Fibroblast of skin of right quadriceps (primary cell): ENCODE data around the gene PPP1R9B.

Experiments used
- DNase-seq: peaks from one replicate; pipeline ENCODE4 v3.0.0-alpha.2; 2013

Gene PPP1R9B

DNA sequence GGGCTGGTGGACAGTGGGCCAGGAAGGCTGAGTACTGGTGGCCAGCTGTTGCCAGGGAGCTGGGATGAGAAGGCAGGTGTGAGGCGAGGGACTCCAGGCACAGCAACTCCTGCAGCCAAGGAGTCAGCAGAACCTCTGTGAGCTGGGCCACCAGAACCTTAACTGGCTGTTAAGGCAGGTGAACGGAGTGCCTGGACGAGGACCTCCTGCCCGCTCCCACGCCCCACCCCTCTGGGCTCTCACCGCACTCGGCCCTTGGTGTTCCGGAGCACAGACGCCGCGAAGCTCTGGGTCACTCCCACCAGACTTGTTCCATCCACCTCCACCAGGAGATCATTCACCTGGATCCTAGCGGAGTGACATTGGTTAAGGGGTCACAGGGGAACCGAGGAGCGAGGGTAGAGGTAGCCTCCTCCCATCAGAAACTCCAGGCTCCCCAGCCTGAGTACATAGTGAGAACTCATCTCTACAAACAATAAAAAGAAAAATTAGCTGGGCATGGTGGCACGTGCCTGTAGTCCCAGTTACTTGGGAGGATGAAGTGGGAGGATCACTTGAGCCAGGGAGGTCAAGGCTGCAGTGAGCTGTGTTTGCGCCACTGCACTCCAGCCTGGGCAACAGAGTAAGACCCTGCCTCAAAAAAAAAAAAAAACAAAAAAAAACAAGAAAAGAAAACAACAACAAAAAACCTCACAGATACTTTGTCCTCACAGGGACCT lies 9.3 kb downstream of the PPP1R9B start:
- DNase-seq = no peak

DNA sequence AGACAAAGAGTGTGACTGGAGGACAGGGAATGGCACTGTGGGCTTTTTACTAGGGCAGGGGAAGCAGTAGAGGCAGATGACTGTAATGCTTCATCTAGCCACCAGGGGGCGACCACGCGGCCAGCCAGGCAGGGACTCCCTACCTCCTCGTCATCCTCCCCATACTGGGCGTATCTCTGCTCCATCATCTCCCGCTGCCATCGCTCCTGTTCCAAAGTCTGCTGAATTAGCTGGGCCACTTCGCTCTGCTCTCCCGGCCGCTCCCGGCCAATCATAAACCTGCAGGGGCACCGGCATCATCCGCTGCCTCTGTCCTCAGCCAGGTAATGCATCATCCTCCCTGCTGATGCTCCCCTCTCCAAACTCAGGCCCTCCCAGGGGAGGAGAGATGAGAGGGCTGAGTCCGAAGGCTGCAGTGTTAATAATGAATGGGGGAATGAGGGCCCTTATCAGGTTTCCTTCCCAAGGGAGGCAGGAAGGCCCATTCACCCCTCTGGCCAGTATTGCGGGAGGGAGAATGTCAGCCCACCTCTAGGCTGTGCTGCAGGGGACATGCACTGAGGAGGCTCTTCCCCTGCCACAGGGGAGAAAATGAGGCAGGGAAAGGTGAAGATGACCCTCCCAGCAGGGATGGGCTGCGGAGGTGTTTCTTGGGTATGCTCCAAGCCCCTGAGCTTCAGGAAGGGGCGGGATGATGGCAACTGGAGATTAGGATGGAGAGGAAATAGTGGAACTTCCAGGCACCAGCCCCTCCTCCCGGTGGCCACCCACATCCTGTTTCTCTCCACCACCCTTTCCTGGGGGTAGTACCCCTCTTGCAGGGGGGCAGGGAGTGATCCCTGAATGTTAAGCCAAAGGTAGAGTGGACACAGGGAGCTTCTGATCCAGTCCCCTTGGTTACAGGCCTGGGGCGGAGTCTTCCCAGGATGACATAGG lies 10.3 kb downstream of the PPP1R9B start:
- peak; percentile 70 for DNase-seq

GRCh38 chr17:50139185-50139783 lies 11.2 kb downstream of the PPP1R9B start:
- no peak for DNase-seq

DNA sequence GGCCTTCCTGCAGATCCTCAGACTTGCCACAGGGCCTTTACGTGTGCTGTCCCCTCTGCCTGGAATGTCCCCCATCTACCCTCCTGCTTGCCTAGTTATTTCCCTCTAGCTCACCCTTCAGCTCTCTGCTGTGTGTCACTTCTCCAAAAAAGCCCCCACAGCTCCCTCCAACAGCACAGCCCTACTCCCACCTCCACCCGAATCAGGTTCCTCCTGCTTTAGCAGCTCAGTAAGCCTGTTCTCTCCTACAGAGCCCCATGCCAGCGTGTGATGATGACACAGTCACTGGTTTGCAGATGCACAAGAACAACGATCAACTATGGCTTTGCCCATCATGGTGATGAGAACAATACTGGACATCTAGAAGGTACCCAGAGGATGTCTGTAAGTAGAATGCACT lies 13.4 kb downstream of the PPP1R9B start:
- DNase-seq = no peak

GRCh38 chr17:50136096-50136687 lies 14.3 kb downstream of the PPP1R9B start:
- DNase-seq = no peak

GRCh38 chr17:50135316-50136095 lies 15.0 kb downstream of the PPP1R9B start:
- no peak for DNase-seq

DNA sequence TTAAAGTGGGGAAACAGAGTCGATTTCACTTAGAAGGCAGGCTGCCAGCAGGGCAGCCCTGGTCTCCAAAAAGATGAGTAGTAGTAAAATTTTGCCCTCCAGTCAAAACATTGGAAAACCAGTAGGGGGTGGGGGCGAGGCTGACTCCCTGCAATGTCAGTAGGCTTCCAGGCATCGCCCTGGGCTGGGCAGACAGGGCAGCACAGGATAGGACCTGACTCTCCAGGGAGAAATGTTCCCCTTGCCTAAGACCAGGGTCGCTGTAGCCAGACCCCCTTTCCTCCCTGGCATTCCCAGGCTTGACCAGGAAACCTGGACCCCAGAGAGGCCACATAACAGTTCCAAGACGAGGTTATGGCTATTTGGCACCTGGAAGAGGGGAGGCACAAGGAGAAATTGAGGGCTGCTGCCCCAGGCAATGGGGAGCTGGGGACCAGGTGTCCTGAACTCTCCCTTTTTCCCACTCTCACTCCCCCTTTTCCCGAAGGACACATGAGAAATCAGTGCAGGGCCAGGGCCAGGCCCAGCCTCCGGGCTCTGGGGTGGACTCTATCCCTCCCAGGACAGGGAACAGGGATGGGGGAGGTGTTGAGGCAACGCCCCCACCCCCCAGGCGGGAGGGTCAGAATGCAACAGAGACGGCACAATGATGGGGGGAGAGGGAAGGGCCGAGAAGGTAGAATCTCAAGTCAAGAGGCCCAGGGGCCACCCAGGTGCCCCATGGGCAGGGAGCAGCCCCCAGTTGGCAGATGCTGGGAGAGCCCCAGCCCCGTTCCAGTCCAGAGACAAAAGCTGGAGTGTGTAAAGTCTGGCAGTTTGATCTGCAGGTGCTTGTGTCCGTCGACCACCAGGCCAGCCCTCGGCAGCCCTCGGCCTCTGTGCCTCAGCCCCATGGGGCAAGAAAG lies 16.0 kb downstream of the PPP1R9B start:
- no peak for DNase-seq

DNA sequence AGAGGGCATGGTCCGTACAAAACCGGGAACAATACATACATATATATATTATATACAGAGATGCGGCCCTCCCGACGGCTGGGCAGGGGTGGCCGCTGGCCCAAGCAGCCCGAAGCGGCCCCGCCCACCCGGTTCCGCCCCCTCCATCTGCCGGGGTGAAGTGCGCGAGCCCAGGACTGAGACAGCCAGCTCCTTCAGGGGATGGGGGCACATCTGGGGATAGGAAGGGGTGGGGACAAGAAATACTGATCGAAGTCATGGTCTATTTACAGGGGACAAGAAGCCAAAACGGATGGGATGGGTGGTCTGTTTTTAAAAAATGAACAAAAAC lies 16.7 kb downstream of the PPP1R9B start:
- DNase-seq = no peak

GRCh38 chr17:50133028-50133768 lies 17.3 kb downstream of the PPP1R9B start:
- DNase-seq = peak; percentile 34

DNA sequence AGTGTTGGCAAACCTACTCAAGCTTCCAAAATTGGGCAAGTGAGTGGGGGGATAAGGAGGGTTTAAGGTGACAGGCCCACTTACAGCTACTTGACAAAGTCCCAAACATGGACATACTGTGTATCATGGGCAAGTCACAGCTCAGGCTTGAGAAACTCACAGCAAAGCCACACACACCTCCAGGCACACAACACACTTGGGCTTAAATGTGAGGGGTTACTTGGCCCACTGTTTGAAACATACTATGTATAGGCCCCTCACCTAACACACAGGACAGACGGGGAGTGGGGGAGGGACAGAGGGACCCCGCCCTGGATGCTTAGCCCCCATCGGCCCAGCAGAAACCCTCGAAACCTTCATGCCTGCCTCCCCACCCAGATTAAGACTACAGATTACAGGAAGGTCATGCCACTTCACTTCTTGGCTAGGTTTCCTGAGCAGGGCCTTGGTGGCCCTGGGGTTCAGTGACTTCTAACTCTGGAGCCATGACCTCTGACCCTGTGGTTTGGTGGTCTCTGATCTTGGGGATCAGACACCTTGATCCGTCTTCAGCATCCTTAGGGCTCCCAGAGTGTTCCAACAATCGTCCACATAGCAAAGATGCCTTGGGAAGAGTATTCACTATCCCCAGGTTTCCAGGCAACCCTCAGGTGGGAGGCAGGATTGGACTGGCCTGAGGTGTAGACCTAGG lies 18.2 kb downstream of the PPP1R9B start:
- DNase-seq = no peak

GRCh38 chr17:50130559-50131305 lies 19.7 kb downstream of the PPP1R9B start:
- no peak for DNase-seq

- DNase-seq = peak; percentile 66
These were observed 20.5 kb downstream of the PPP1R9B start, which contains the start of gene SAMD14 for GRCh38 chr17:50129728-50130558. SAMD14 (minus strand) TSS chr17:50130160; CDS start chr17:50124959, 5,201 bp downstream.

DNA sequence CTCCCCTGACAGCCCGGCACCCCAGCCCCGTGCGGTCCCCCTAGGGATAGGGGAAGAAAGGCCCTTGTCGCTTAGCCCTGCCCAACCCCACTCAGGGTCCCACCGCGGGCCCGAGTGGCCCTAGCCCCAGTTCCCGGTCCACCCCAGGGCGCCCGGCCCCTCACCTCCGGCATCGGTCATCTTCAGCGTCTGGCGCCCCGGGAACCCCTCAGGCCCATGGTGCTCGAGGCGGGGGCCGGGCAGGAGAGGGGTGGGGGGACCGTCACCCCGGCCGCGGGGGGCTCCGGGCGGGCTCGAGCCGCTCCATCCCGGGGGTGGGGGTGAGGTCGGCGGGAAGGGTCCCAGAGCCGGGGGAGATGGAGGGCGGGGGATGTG lies 21.1 kb downstream of the PPP1R9B start:
- DNase-seq = no peak

- DNase-seq = peak; percentile 30
These were observed 21.8 kb downstream of the PPP1R9B start for GRCh38 chr17:50128441-50129352.

DNA sequence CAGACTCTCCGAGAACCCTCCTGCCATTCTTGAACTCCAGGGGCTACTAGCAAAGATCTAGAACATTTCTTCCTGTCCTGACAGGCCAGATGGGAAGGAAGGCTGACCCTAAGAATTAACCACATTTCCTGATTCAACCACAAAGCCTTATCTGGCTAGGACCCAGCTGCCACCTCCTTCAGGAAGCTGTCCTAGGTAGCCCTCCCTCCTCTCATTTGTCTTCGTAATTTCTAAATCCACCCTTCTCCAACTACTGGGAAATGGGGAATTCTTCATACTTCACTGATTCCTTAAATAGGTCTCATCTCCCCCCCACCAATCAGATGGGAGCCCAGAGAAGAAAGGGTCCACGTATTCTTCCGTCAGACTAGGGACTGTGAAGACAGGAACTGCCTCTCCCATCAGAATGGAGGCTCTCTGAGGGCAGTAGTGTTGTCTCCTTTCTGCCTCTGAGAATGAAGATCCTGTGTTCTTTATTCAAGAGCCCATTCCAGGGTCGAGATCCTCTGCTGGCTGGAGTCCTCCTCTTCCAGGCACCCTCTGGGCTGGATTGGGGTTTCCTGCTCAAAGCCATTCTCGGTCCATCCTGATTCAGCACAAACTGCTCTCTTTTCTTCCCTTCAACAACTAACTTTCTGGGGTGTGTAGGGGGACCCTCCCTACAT lies 22.6 kb downstream of the PPP1R9B start:
- DNase-seq = no peak

GRCh38 chr17:50125420-50125997 lies 25.0 kb downstream of the PPP1R9B start:
- no peak for DNase-seq
